RWPE2 (cell line): Measurements from ENCODE around the gene GRAP2.

Experiments
- ATAC-seq: fragments of 200-7000 bp; cut with Tn5 transposase; 3 replicates; pipeline ENCODE4 v1.9.1; 2021; ENCODE audit warnings: low read depth
- DNase-seq: peaks from one replicate; pipeline ENCODE4 v3.0.0-alpha.2; 2020; ENCODE audit warnings: low spot score
- H3K27ac ChIP-seq: fragments of 450-650 bp; 2 replicates; pipeline ENCODE4 v1.5.1; 2017; ENCODE audit warnings: mild to moderate bottlenecking; ENCODE audit not compliant: poor library complexity, severe bottlenecking
- H3K27me3 ChIP-seq: fragments of 250-450 bp; sonication (Bioruptor Pico); 2 replicates; pipeline ENCODE4 v1.5.1; 2021; ENCODE audit warnings: mild to moderate bottlenecking, moderate library complexity; ENCODE audit not compliant: insufficient read depth, poor library complexity, severe bottlenecking
- H3K36me3 ChIP-seq: fragments of 250-450 bp; sonication (Bioruptor Pico); 2 replicates; pipeline ENCODE4 v1.5.1; 2020; ENCODE audit warnings: low read depth, mild to moderate bottlenecking, moderate library complexity
- H3K4me1 ChIP-seq: fragments of 250-450 bp; sonication (Bioruptor Pico); 2 replicates; pipeline ENCODE4 v1.5.1; 2021; ENCODE audit warnings: mild to moderate bottlenecking, moderate library complexity; ENCODE audit not compliant: insufficient read depth, poor library complexity, severe bottlenecking
- H3K4me3 ChIP-seq: fragments of 250-450 bp; sonication (Bioruptor Pico); 2 replicates; pipeline ENCODE4 v1.5.1; 2021; ENCODE audit warnings: mild to moderate bottlenecking, moderate library complexity; ENCODE audit not compliant: severe bottlenecking
- H3K9me3 ChIP-seq: fragments of 250-450 bp; sonication (Bioruptor Pico); 2 replicates; pipeline ENCODE4 v1.5.1; 2021; ENCODE audit warnings: mild to moderate bottlenecking, moderate library complexity; ENCODE audit not compliant: severe bottlenecking
- TF ChIP-seq, protein P1 (sequence below): fragments of 450-650 bp; IDR thresholded peaks from one replicate; pipeline ENCODE4 v1.5.1; 2017; ENCODE audit warnings: mild to moderate bottlenecking, moderate library complexity; ENCODE audit not compliant: poor library complexity, severe bottlenecking

Gene GRAP2

GRCh38 chr22:39924286-39924685, 23.4 kb downstream of the GRAP2 start:
- Histone ChIP-seq H3K9me3 (no peaks in the 10 kb centered on the region), H3K4me3 (no peak overlapping the region), H3K27ac (no peak overlapping the region), H3K4me1 (peaks cover 8% of the 10 kb centered on the region), H3K27me3 (peaks cover 14% of the 10 kb centered on the region), H3K36me3 (no peaks in the 10 kb centered on the region)
- ATAC-seq = no peak
- DNase-seq = no peak
- TF ChIP-seq, protein P1, sequence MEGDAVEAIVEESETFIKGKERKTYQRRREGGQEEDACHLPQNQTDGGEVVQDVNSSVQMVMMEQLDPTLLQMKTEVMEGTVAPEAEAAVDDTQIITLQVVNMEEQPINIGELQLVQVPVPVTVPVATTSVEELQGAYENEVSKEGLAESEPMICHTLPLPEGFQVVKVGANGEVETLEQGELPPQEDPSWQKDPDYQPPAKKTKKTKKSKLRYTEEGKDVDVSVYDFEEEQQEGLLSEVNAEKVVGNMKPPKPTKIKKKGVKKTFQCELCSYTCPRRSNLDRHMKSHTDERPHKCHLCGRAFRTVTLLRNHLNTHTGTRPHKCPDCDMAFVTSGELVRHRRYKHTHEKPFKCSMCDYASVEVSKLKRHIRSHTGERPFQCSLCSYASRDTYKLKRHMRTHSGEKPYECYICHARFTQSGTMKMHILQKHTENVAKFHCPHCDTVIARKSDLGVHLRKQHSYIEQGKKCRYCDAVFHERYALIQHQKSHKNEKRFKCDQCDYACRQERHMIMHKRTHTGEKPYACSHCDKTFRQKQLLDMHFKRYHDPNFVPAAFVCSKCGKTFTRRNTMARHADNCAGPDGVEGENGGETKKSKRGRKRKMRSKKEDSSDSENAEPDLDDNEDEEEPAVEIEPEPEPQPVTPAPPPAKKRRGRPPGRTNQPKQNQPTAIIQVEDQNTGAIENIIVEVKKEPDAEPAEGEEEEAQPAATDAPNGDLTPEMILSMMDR = no peak

DNA sequence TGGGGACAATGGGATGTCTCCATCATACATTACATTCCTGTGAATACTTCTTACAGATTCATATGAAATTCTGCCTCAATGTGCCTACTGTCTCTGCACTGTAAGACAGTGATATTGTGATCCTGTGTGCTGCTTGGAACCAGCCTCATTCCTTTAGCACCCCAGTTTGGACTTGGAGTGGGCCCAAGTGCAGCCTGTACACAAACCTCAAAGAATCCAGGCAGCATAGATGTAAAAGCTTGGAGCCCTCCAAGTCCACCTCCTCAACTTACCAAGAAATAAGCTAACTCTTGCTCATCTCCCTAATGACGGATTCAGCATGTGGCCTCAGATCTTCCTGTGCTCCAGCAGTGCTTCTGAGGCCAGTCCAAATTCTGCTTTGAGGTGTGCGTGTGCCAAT, 24.4 kb downstream of the GRAP2 start:
- H3K27ac ChIP-seq = no peak overlapping the region
- no peak for DNase-seq
- no peak overlapping the region for H3K4me3 ChIP-seq
- TF ChIP-seq, protein P1 = no peak
- H3K9me3 ChIP-seq = no peaks in the 10 kb centered on the region
- H3K36me3 ChIP-seq = no peaks in the 10 kb centered on the region
- ATAC-seq = no peak
- peaks cover 10% of the 10 kb centered on the region for H3K27me3 ChIP-seq
- peaks cover 8% of the 10 kb centered on the region for H3K4me1 ChIP-seq

GRCh38 chr22:39925909-39926679, 25.2 kb downstream of the GRAP2 start:
- Histone ChIP-seq H3K27ac (no peak overlapping the region), H3K4me1 (peaks cover 8% of the 10 kb centered on the region), H3K36me3 (no peaks in the 10 kb centered on the region), H3K9me3 (no peaks in the 10 kb centered on the region), H3K4me3 (no peak overlapping the region), H3K27me3 (peaks cover 10% of the 10 kb centered on the region)
- TF ChIP-seq, protein P1 = no peak
- ATAC-seq (no peak), DNase-seq (no peak)

GRCh38 chr22:39926753-39927152, 25.9 kb downstream of the GRAP2 start:
- TF ChIP-seq, protein P1 = no peak
- no peak for DNase-seq
- Histone ChIP-seq H3K36me3 (no peaks in the 10 kb centered on the region), H3K27me3 (peaks cover 6% of the 10 kb centered on the region), H3K4me1 (peaks cover 8% of the 10 kb centered on the region), H3K4me3 (no peak overlapping the region), H3K9me3 (no peaks in the 10 kb centered on the region), H3K27ac (no peak overlapping the region)
- no peak for ATAC-seq

DNA sequence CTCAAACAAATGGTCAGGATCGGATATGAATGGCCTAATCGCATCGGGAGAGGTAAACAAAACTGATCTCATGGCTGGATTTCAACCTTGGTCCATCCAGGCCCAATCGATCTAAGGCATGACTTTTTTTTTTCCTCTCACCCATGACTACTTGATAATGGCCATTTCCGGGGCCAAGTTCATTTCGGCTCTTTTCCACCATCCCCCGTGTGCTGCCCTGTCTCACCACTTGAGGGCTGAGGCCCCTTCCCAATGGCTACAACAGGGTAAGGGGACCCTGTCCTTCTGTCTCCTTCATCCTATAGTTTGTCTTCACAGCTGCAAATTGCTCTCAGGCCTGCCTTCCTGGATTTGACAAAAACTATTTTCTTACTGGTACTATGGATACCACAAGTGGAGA, 26.7 kb downstream of the GRAP2 start:
- peaks cover 4% of the 10 kb centered on the region for H3K27me3 ChIP-seq
- no peak overlapping the region for H3K27ac ChIP-seq
- DNase-seq (no peak), ATAC-seq (no peak)
- peaks cover 8% of the 10 kb centered on the region for H3K4me1 ChIP-seq
- H3K4me3 ChIP-seq = no peak overlapping the region
- TF ChIP-seq, protein P1 = no peak
- no peaks in the 10 kb centered on the region for H3K36me3 ChIP-seq
- H3K9me3 ChIP-seq = no peaks in the 10 kb centered on the region
